Progenitor cell of endocrine pancreas (in vitro differentiated cells): ENCODE measurements around the gene AJUBA. TPM values are rescaled to one million over a fixed set of nuclear protein-coding genes. Genes with fewer than 3 reads are reported as not detected.

Experiments used
- DNase-seq: peaks from one replicate; pipeline ENCODE4 v3.0.0; 2021; ENCODE audit warnings: low spot score; ENCODE audit not compliant: unreplicated experiment
- H3K27ac Mint-ChIP-seq: 2 replicates; pipeline ENCODE4 v1.8.0; 2021; ENCODE audit warnings: mild to moderate bottlenecking, moderate library complexity, mixed read lengths
- H3K27me3 Mint-ChIP-seq: 2 replicates; pipeline ENCODE4 v1.8.0; 2021; ENCODE audit warnings: mixed read lengths
- H3K36me3 Mint-ChIP-seq: 2 replicates; pipeline ENCODE4 v1.8.0; 2022; ENCODE audit warnings: mixed read lengths; ENCODE audit not compliant: insufficient read depth
- H3K4me1 Mint-ChIP-seq: 2 replicates; pipeline ENCODE4 v1.8.0; 2021; ENCODE audit warnings: low read depth, mixed read lengths
- H3K4me3 Mint-ChIP-seq: 2 replicates; pipeline ENCODE4 v1.8.0; 2021; ENCODE audit warnings: low read depth, mild to moderate bottlenecking, moderate library complexity, mixed read lengths
- H3K9me3 Mint-ChIP-seq: 2 replicates; pipeline ENCODE4 v1.8.0; 2021; ENCODE audit warnings: low read depth, mixed read lengths
- CTCF ChIP-seq: fragments of 200-600 bp; sonication (generic); IDR thresholded peaks from one replicate; pipeline ENCODE4 v1.5.0; 2021; ENCODE audit warnings: antibody characterized with exemption, mild to moderate bottlenecking; ENCODE audit not compliant: unreplicated experiment
- total RNA-seq: library from RNA; stranded (reverse); gene quantifications from 2 replicates; pipeline ENCODE4 v1.2.1, GENCODE V29; 2021

AJUBA gene
- total RNA-seq, 1 donor from 2014 or later, result 97.1 TPM

DNA sequence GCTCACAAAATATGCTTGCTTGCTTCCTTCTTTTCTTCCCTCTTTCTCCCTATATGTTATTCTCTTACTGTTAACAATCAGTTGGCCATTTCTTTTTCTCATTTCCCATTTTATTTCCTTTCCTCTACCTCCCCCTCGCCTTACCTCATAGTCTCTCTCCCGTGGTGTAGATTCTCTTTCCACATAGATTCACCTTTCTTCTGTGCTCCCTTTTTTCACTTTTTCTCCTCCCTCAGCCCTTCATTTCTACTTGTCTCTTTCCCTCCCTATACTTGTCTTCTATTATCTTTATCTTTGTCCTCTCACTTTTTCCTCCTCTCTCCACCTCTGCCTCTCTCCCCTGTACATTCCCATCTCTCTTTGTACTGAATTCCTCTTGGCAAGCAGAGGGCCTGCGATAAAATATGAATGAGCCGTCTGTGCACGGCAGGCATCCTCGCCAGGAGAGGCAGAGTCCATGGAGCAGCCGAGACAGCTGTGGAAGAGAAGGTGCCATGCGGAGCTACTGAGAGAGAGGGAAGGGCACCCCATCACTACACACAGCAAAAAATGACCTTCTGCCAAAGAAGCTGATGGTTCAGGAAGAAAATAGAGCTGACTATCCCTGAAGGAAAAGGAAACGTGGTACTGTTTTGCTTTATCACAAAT is 15.4 kb upstream of the AJUBA start:
- Mint-ChIP-seq H3K27ac (no peak overlapping the region), H3K36me3 (no peaks in the 10 kb centered on the region), H3K9me3 (no peaks in the 10 kb centered on the region), H3K27me3 (no peaks in the 10 kb centered on the region), H3K4me1 (peaks cover 9% of the 10 kb centered on the region), H3K4me3 (no peak overlapping the region)
- no peak for DNase-seq
- TF ChIP-seq CTCF, result no peak

- no peaks in the 10 kb centered on the region for H3K9me3 Mint-ChIP-seq
- no peak for TF ChIP-seq CTCF
Observed at GRCh38 chr14:22996768-22997654, 14.7 kb upstream of the AJUBA start.

DNA sequence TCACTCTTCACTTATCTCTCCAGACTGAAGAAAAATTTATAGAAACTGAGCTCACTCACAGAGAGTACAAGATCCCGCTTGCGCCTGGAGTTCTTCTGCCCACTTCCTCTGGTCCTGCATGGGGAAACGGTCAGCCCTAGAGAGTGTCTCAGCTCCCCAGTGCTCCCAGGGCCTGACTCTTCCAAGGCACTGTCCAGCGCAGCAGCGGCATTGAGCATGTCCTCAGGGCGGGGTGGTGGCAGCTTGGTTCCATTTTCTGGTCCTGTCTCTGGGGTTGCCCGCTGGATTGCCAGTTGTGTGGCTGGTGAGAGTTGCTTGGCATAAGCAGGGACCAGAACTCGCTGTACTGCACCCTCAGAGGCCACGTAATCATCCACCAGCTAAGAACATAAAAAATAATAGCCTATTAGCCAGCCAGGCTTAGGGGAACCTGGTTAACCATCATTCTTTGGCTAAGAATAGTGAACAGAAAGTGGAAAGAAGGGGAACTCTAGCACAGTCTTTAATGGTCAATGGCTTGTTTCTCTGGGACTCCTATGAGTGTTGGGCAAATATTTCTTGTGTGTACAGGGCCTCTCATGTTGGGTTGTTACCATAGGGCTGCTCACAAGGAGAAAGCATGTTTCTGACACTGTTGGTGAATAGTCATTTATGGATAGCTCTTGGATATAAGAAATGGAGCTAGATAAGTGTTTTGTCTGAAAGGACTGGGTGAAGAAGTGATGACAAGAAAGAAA is 13.7 kb upstream of the AJUBA start:
- Mint-ChIP-seq H3K27me3 (no peaks in the 10 kb centered on the region), H3K9me3 (no peaks in the 10 kb centered on the region), H3K27ac (peak overlapping the region; percentile 27), H3K4me1 (peaks cover 9% of the 10 kb centered on the region), H3K36me3 (no peaks in the 10 kb centered on the region), H3K4me3 (no peak overlapping the region)
- DNase-seq, result no peak
- TF ChIP-seq CTCF, result no peak

More at GRCh38 chr14:22996768-22997654, 14.7 kb upstream of the AJUBA start:
- H3K27me3 Mint-ChIP-seq, result no peaks in the 10 kb centered on the region
- DNase-seq, result no peak
- H3K36me3 Mint-ChIP-seq, result no peaks in the 10 kb centered on the region
- no peak overlapping the region for H3K4me3 Mint-ChIP-seq
- peaks cover 9% of the 10 kb centered on the region for H3K4me1 Mint-ChIP-seq
- H3K27ac Mint-ChIP-seq, result no peak overlapping the region

- Mint-ChIP-seq H3K4me1 (peaks cover 9% of the 10 kb centered on the region), H3K4me3 (peak overlapping the region; percentile 7), H3K27me3 (no peaks in the 10 kb centered on the region), H3K9me3 (no peaks in the 10 kb centered on the region), H3K36me3 (no peaks in the 10 kb centered on the region), H3K27ac (peak overlapping the region; percentile 92)
- DNase-seq, result no peak
- TF ChIP-seq CTCF, result peak; percentile 66
Observed at GRCh38 chr14:22994762-22995275, 12.5 kb upstream of the AJUBA start.

DNA sequence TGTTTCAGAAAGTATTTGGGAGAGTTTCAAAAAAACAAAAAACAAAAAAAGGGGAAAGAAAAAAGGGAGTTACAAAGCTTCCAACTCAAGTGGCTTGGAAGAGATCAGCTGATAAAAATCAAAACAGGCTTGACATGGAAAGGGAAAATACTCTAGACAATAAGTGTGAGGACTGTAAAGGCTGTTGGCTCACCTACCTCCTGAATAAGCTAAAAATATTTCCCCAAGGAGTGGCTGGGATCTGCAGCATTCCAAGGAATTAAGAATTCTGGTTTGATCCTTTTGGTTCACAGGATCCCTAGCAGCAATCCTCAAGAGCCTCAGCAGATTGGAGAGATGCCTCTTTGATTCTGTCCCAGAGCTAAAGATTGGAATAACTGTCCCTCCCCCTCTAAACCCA is 11.2 kb upstream of the AJUBA start:
- no peak for TF ChIP-seq CTCF
- Mint-ChIP-seq H3K36me3 (no peaks in the 10 kb centered on the region), H3K27me3 (no peaks in the 10 kb centered on the region), H3K9me3 (no peaks in the 10 kb centered on the region), H3K4me1 (peaks cover 3% of the 10 kb centered on the region), H3K27ac (no peak overlapping the region), H3K4me3 (no peak overlapping the region)
- DNase-seq, result no peak
